Loucy (cell line): ENCODE data around the gene TMCO2.

Source experiments
- CTCF ChIP-seq: fragments of 200-600 bp; sonication (generic); conservative IDR thresholded peaks from 2 replicates; pipeline ENCODE4 v1.5.1; 2014; ENCODE audit warnings: mild to moderate bottlenecking, antibody characterized with exemption, low read length
- EZH2phosphoT487 ChIP-seq: fragments of 200-600 bp; IDR thresholded peaks from 2 replicates; pipeline ENCODE4 v1.6.1; 2018; ENCODE audit warnings: antibody characterized with exemption, mild to moderate bottlenecking, moderate library complexity, borderline replicate concordance

GRCh38 chr1:40267767-40268187, 20.0 kb downstream of the TMCO2 start:
- TF ChIP-seq CTCF (no peak), EZH2phosphoT487 (no peak)
